Mucosa of rectum (tissue), 2 donors: ENCODE data around the gene INMT.
A peak's percentile ranks its signal among the peaks of the same experiment; 100 is the strongest.

Experiments used
- H3K27ac ChIP-seq, 2 donors: one replicate each; pipeline ENCODE4 v1.7.0; 2013; ENCODE audit warnings: inconsistent platforms in 2 of 2, low read depth in 2 of 2, low read length in 2 of 2
- H3K27me3 ChIP-seq, 2 donors: one replicate each; pipeline ENCODE4 v1.7.0; 2013; ENCODE audit warnings: low read length in 2 of 2; ENCODE audit not compliant: control insufficient read depth in 2 of 2, insufficient read depth in 2 of 2
- H3K36me3 ChIP-seq, 2 donors: one replicate each; pipeline ENCODE4 v1.7.0; 2013; ENCODE audit warnings: low read length in 2 of 2; ENCODE audit not compliant: control insufficient read depth in 2 of 2, insufficient read depth in 2 of 2
- H3K4me1 ChIP-seq, 2 donors: one replicate each; pipeline ENCODE4 v1.7.0; 2013; ENCODE audit warnings: low read length in 2 of 2, mild to moderate bottlenecking in 1 of 2; ENCODE audit not compliant: control insufficient read depth in 2 of 2, insufficient read depth in 2 of 2
- H3K4me3 ChIP-seq, 2 donors: one replicate each; pipeline ENCODE4 v1.7.0; 2013; ENCODE audit warnings: low read length in 2 of 2
- H3K9ac ChIP-seq, 2 donors: one replicate each; pipeline ENCODE4 v1.7.0; 2013; ENCODE audit warnings: low read length in 2 of 2, low read depth in 1 of 2, mild to moderate bottlenecking in 1 of 2
- H3K9me3 ChIP-seq, 2 donors: one replicate each; pipeline ENCODE4 v1.7.0; 2013; ENCODE audit warnings: low read length in 2 of 2; ENCODE audit not compliant: control insufficient read depth in 2 of 2
- donor health status: healthy.
- donor health status: Normal muscosa, but diverticular disease.

INMT gene

GRCh38 chr7:30795161-30795948 lies 43.4 kb downstream of the INMT start:
- Histone ChIP-seq H3K9me3 (no peaks in the 10 kb centered on the region), H3K4me1 (peaks cover 10 to 12% of the 10 kb centered on the region in 2 donors), H3K27me3 (no peaks in the 10 kb centered on the region), H3K4me3 (no peak overlapping the region), H3K36me3 (peaks cover 0 to 5% of the 10 kb centered on the region in 2 donors), H3K27ac (no peak overlapping the region), H3K9ac (no peak overlapping the region)

GRCh38 chr7:30796105-30796869 lies 44.4 kb downstream of the INMT start:
- H3K27me3 ChIP-seq: no peaks in the 10 kb centered on the region
- H3K9me3 ChIP-seq: no peaks in the 10 kb centered on the region
- H3K4me1 ChIP-seq: peaks cover 10 to 12% of the 10 kb centered on the region in 2 donors
- H3K9ac ChIP-seq: no peak overlapping the region
- no peak overlapping the region for H3K27ac ChIP-seq
- H3K4me3 ChIP-seq: no peak overlapping the region
- peaks cover 0 to 4% of the 10 kb centered on the region in 2 donors for H3K36me3 ChIP-seq

GRCh38 chr7:30797176-30798040 lies 45.5 kb downstream of the INMT start:
- Histone ChIP-seq H3K27ac (peak overlapping the region in 1 of 2 donors; percentile 14), H3K9me3 (no peaks in the 10 kb centered on the region), H3K9ac (peak overlapping the region; percentile 5 to 11), H3K36me3 (no peaks in the 10 kb centered on the region), H3K4me1 (peaks cover 10 to 12% of the 10 kb centered on the region in 2 donors), H3K4me3 (no peak overlapping the region), H3K27me3 (no peaks in the 10 kb centered on the region)

GRCh38 chr7:30799206-30799975 lies 47.5 kb downstream of the INMT start:
- no peak overlapping the region for H3K27ac ChIP-seq
- peaks cover 10 to 12% of the 10 kb centered on the region in 2 donors for H3K4me1 ChIP-seq
- no peak overlapping the region for H3K9ac ChIP-seq
- no peak overlapping the region for H3K4me3 ChIP-seq
- H3K36me3 ChIP-seq: no peaks in the 10 kb centered on the region
- H3K27me3 ChIP-seq: no peaks in the 10 kb centered on the region
- H3K9me3 ChIP-seq: no peaks in the 10 kb centered on the region

GRCh38 chr7:30799976-30800661 lies 48.2 kb downstream of the INMT start:
- H3K27ac ChIP-seq: no peak overlapping the region
- H3K4me1 ChIP-seq: peaks cover 10 to 12% of the 10 kb centered on the region in 2 donors
- no peak overlapping the region for H3K4me3 ChIP-seq

GRCh38 chr7:30800785-30801252 lies 48.9 kb downstream of the INMT start:
- no peak overlapping the region for H3K27ac ChIP-seq
- H3K27me3 ChIP-seq: no peaks in the 10 kb centered on the region
- H3K9ac ChIP-seq: no peak overlapping the region
- H3K4me3 ChIP-seq: no peak overlapping the region
- peaks cover 10 to 12% of the 10 kb centered on the region in 2 donors for H3K4me1 ChIP-seq
- no peaks in the 10 kb centered on the region for H3K9me3 ChIP-seq
- H3K36me3 ChIP-seq: no peaks in the 10 kb centered on the region

More at GRCh38 chr7:30799976-30800661, 48.2 kb downstream of the INMT start:
- no peaks in the 10 kb centered on the region for H3K36me3 ChIP-seq
- no peaks in the 10 kb centered on the region for H3K27me3 ChIP-seq
- no peak overlapping the region for H3K9ac ChIP-seq
- no peaks in the 10 kb centered on the region for H3K9me3 ChIP-seq

DNA sequence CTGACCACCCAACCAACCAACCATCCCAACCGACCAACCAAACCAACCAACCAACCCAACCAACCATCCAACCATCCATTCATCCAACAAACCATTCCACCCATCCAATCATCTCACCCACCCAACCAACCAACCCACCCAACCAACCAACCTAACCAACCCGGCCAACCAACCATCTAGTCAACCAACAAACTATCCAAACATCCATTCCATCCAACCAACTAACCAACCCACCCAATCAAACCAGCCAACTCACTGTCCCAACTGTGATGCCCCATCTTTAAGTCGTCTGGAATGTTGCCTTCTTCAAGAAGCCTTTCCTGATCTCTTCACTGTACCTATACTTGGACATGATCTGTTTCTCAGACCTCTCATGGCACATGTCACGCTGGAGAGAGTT lies 50.9 kb downstream of the INMT start:
- no peak overlapping the region for H3K27ac ChIP-seq
- no peaks in the 10 kb centered on the region for H3K9me3 ChIP-seq
- H3K36me3 ChIP-seq: no peaks in the 10 kb centered on the region
- no peak overlapping the region for H3K4me3 ChIP-seq
- no peak overlapping the region for H3K9ac ChIP-seq
- H3K27me3 ChIP-seq: no peaks in the 10 kb centered on the region
- H3K4me1 ChIP-seq: peaks cover under 1 to 2% of the 10 kb centered on the region in 2 donors

DNA sequence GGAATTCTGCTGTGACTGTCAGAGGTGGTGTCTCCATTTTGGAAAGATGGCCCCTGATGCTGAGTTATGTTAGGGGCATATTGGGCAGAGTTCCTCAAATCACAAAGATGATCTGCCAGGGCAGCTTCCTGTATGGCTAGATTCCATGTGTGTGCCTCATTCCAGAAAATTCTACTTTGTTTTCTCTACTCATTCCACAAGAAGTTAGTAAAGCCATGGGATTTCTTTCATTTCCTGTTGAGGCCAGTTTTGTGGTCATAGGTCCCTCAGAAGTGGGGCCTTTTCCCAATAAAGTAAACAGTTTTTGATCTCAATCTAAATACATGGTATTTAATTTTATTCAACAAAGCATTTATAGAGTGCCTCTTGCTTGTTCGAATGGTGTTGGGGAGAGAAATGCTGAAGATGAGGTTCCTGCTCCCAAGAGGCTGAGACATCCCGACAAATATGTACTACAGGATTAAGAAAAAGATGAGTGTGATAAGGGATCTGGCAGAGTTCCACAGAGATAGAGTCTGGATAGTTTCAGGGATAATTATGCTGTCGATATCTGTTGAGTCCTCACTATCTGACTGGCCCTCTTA lies 52.2 kb downstream of the INMT start:
- Histone ChIP-seq H3K9ac (no peak overlapping the region), H3K4me3 (no peak overlapping the region), H3K4me1 (no peaks in the 10 kb centered on the region), H3K36me3 (no peaks in the 10 kb centered on the region), H3K27ac (no peak overlapping the region), H3K27me3 (no peaks in the 10 kb centered on the region), H3K9me3 (no peaks in the 10 kb centered on the region)
